GM04503 (cell line): ENCODE results near the gene TBC1D5.

Experiments used
- DNase-seq: peaks from one replicate; pipeline ENCODE4 v3.0.0-alpha.2; 2012; ENCODE audit warnings: low read depth

The TBC1D5 gene

GRCh38 chr3:17218587-17218986 lies 523.8 kb downstream of the TBC1D5 start:
- DNase-seq, result no peak

GRCh38 chr3:17217588-17217987 lies 524.8 kb downstream of the TBC1D5 start:
- no peak for DNase-seq

- DNase-seq, result no peak
These were observed 529.3 kb downstream of the TBC1D5 start for GRCh38 chr3:17213102-17213501.

GRCh38 chr3:17207979-17208378 lies 534.5 kb downstream of the TBC1D5 start:
- no peak for DNase-seq

- no peak for DNase-seq
These were observed 535.4 kb downstream of the TBC1D5 start for GRCh38 chr3:17207019-17207418.

- DNase-seq, result no peak
These were observed 538.3 kb downstream of the TBC1D5 start for GRCh38 chr3:17204049-17204650.

GRCh38 chr3:17201538-17201937 lies 540.9 kb downstream of the TBC1D5 start:
- no peak for DNase-seq

GRCh38 chr3:17195856-17196604 lies 546.4 kb downstream of the TBC1D5 start:
- DNase-seq, result no peak

- no peak for DNase-seq
These were observed 547.2 kb downstream of the TBC1D5 start for GRCh38 chr3:17195192-17195611.

GRCh38 chr3:17194116-17194515 lies 548.3 kb downstream of the TBC1D5 start:
- DNase-seq, result no peak

GRCh38 chr3:17192995-17193394 lies 549.4 kb downstream of the TBC1D5 start:
- DNase-seq, result no peak

- DNase-seq, result no peak
These were observed 551.9 kb downstream of the TBC1D5 start for GRCh38 chr3:17190353-17191078.

GRCh38 chr3:17188378-17188777 lies 554.1 kb downstream of the TBC1D5 start:
- no peak for DNase-seq

GRCh38 chr3:17187589-17188184 lies 554.7 kb downstream of the TBC1D5 start:
- no peak for DNase-seq

GRCh38 chr3:17183951-17184550 lies 558.4 kb downstream of the TBC1D5 start:
- no peak for DNase-seq

- no peak for DNase-seq
These were observed 560.3 kb downstream of the TBC1D5 start for GRCh38 chr3:17182166-17182565.

- DNase-seq, result no peak
These were observed 561.0 kb downstream of the TBC1D5 start for GRCh38 chr3:17181413-17181907.

- no peak for DNase-seq
These were observed 562.8 kb downstream of the TBC1D5 start for GRCh38 chr3:17179381-17180205.

- no peak for DNase-seq
These were observed 565.7 kb downstream of the TBC1D5 start for GRCh38 chr3:17176757-17177156.

- DNase-seq, result peak; percentile 75
These were observed 567.1 kb downstream of the TBC1D5 start for GRCh38 chr3:17175187-17175807.

GRCh38 chr3:17166369-17166768 lies 576.1 kb downstream of the TBC1D5 start:
- DNase-seq, result no peak
